ENCODE data around the gene AGGF1. TPM values are rescaled to one million over a fixed set of nuclear protein-coding genes. Genes with fewer than 3 reads are reported as not detected.
A peak's percentile ranks its signal among the peaks of the same experiment; 100 is the strongest.
"Not testable (repeated sequence)": the region's sequence is repeated elsewhere in the genome, so short reads cannot be mapped to it uniquely, and the experiment has no call there.

AGGF1 gene
- total RNA-seq, 1 donor from 2014 or later, result 36.7 TPM

DNA sequence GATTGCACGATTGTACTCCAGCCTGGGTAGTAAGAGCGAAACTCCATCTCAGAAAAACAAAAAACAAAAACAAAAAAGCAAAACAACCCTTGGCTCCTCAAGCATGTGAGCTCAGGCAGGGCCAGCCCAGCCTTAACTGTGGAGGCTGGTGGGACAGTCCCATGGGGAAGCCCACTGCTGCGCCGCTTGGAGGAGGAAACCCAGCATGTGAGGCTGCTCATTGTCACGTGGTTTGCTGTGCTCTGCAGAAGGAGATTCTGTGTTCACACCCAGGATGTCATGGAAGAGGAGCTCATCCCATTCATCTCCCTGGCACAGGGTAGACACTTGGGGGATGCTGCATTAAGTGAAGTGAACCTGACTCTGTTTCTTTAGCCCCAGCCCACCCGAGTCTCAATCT lies 52.9 kb downstream of the AGGF1 start:
- DNase-seq (ENCODE audit: low read depth), result no peak

GRCh38 chr5:77086368-77086688 lies 56.1 kb downstream of the AGGF1 start:
- DNase-seq (ENCODE audit: low read depth), result no peak

DNA sequence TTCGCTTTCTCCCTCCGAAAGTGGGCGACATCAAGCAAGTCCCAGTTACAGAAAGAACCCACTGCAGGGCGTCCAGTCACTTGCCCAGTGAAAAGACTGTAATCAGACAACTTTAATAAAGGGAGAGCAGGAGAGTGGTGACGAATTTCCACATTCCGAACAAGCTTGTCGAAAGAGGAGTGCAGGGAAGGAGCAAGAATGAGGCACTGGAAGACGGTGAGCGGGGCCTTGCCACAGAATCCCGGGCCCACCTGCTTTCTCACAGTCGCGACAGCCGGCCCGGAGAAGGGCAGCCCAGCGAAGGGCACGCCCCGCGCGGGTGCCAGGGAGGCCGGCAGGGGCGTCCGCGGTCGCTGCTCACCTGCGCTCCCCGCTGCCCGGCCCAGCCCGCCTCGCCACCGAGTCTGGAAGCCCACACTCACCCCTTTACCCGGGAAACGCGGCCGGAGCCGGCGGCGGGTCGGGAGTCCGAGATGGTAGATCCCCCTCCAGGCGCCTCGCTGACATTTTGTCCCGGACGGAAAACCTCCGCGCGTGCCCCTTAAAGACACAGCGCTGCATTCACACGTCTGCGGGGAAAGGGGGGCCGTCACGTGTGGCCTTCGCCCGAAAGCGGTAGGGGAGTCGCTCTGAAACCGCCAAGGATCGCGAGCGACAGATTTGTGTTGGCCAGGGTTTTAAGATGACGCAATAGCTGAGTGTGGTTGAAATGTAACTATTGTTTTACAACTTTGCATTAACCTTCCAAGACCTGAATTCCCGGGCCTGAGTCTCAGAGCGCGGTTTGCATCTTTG lies 56.7 kb downstream of the AGGF1 start, which contains the start of gene ZBED3:
ZBED3 (minus strand) TSS at position 597 of the 795 bp plus-strand sequence. CDS start 9,407 bp downstream, outside the sequence.
- DNase-seq (ENCODE audit: low read depth), result peak; percentile 82

DNA sequence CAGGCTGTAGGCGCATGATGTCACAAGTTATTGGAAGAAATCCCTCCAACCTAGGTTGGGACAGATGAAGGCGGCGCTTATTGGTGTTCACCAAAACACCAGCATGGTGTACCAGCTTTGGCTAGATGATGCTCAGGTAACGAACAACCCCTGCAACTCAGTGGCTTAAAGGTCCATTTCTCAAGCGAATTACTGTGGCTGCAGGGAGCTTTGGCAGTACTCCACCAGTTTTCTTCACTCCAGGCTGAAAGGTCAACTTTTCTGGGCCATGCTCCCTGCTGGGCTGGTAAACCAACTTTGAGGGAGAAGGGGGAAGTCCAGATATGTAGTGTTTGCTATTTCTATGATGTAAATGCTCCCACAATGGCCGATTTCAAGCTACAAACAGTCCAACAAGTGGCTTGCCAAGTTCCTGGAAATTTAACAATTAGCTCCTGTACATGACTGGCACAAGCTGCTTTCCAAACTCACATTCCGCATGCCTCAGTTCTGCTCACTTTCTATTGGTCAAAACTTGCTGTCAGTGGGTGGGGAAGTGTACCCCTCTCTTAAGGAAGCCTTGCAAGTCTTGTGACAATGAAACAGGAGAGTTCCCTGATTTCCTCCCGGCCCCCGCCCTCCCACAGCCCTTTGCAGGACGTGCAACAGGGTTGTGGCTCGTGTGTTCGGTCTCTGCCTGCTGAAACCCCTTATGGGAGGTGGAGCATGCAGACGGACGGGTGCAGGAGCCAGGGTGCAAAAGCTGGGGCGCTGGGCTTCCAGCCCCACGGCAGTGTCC lies 57.5 kb downstream of the AGGF1 start:
- no peak for DNase-seq (ENCODE audit: low read depth)

DNA sequence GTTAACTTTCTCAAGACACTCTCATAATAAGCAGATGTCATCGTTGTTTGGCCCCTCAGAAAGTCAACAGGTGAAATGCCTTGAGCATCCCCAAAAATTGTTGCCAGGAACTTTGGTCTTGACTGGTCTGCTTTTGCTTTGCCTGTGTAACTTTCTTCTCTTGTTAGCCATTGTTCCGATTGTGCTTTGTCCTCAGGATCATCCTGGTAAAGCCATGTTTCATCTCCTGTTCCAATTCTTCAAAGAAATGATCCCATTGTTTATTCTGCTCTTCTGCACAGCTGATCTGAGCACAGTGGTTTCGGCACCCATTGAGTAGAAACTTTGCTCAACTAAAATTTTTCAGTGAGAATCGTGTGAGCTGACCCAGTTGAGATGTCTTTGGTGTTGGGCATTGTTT lies 65.0 kb downstream of the AGGF1 start:
- no peak for DNase-seq (ENCODE audit: low read depth)

DNA sequence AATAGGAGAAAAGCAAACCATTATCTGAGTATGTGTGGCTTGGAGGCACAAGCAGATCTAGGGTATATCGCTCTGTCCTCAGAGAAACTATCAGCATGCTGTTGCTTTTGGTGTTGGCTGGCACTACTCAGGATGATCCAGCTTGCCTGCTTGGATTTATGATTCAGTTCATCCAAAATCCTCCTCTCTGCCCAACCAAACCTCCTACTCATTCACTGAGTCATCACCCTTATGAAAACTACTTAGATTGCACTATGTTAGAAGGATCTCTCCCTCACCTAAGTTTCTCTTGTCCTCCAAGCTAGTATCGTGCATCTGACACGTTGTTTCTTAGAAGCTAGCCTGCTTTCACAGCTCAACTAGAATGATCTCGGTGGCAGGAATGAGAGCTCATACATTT lies 71.1 kb downstream of the AGGF1 start:
- DNase-seq (ENCODE audit: low read depth), result peak; percentile 21

DNA sequence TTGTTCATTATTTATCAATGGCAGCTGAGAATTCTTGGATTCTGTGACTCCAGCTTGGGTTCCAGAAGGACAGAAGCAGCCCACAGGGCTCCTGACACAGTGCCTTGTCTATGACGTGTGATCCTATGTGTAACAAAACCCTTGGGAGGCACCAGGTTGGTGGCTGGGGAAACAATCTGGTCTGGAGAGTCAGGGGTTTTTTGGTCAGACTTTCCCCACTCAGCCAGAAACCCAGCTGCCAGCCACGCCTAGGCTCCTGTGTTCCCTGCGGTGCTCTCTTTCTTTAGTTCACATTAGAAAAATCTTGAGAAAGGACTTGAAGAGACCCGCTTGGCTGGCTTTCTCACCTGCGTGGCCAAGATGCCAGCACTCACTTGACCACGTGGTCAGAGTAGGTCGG lies 72.3 kb downstream of the AGGF1 start:
- peak; percentile 9 for DNase-seq (ENCODE audit: low read depth)

DNA sequence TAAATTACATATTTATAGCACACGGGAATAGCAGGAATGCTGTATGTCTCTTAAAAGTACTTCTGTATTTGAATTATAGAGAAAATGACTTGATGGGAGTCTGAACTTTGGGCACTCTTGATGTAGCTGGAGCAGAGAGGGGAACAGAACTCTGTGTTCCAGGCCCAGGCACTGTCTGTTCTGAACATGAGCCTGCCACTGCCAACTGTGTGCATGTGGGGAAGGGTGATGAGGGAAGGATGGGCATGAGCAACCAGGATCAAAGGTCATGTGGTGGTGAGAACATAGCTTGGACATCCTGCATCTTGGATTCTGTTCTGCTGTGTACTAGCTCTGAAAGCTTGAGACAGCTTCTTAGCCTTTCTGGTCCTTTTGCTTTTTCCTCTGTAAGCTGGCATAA lies 73.3 kb downstream of the AGGF1 start:
- DNase-seq (ENCODE audit: low read depth), result no peak

DNA sequence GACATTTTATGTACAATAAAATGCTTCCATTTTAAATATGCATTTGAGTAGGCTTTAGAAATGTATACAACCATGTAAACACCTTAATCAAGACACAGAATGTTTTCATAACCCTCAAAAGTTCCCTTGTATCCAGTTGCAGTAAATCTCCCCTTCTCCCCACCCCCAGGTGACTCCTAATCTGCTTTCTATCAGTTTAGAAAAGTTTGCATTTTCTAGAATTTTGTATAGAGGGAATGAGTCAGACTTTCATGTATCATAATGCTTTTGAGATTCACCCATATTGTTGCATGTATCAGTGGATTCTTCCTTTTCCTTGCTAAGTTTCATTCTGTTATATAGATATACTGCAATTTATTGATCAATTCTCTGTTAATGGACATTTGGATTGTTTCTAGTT lies 74.6 kb downstream of the AGGF1 start:
- no peak for DNase-seq (ENCODE audit: low read depth)

- not testable (repeated sequence) for DNase-seq (ENCODE audit: low read depth)
These were observed 76.8 kb downstream of the AGGF1 start for GRCh38 chr5:77107035-77107434.

Other genes with a start within 250 kb of the AGGF1 start
- gene F2RL1, start 211.4 kb upstream of the AGGF1 start, total RNA-seq, result not detected in 2 replicates
- not detected in 2 replicates for gene S100Z, start 180.4 kb upstream of the AGGF1 start, total RNA-seq
- 1.3 TPM in 1 of 2 replicates, not detected in the other for gene CRHBP, start 77.4 kb upstream of the AGGF1 start, total RNA-seq
- gene ZBED3, start 56.9 kb downstream of the AGGF1 start, total RNA-seq, result 0.53 and 0.68 TPM in 2 replicates
- gene PDE8B, start 180.3 kb downstream of the AGGF1 start, total RNA-seq, result not detected in 2 replicates